GM18502 (cell line): ENCODE results near the gene NDUFS6.
"Not testable (repeated sequence)": the region's sequence is repeated elsewhere in the genome, so short reads cannot be mapped to it uniquely, and the experiment has no call there.

Experiments used
- ATAC-seq: cut with Tn5 transposase; IDR thresholded peaks from one replicate; pipeline ENCODE4 v1.9.1; 2021; ENCODE audit warnings: mild to moderate bottlenecking; ENCODE audit not compliant: unreplicated experiment, poor library complexity

The NDUFS6 gene

DNA sequence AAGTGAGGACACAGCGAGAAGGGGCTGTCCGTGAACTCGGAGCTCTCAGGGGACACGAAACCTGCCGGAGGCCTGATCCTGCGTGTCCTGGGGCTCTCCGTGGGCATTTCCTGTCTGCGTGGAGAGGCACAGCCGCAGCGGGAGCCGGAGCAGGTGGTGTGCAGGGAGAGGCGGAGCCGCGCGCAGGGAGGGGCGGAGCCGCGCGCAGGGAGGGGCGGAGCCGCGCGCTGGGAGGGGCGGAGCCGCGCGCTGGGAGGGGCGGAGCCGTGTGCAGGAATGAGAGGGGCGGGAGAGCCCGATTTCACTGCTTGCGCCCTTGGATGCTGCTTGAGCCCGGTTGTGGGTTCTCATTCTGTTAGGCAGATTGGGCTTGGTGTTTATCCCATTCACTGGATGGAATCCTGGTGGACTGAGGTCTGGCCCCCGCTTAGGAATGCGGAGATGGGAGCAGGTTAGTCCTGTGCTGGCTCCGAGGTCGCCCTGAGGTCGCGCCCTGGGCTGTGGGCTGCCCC is 26.7 kb downstream of the NDUFS6 start:
- no peak for ATAC-seq

DNA sequence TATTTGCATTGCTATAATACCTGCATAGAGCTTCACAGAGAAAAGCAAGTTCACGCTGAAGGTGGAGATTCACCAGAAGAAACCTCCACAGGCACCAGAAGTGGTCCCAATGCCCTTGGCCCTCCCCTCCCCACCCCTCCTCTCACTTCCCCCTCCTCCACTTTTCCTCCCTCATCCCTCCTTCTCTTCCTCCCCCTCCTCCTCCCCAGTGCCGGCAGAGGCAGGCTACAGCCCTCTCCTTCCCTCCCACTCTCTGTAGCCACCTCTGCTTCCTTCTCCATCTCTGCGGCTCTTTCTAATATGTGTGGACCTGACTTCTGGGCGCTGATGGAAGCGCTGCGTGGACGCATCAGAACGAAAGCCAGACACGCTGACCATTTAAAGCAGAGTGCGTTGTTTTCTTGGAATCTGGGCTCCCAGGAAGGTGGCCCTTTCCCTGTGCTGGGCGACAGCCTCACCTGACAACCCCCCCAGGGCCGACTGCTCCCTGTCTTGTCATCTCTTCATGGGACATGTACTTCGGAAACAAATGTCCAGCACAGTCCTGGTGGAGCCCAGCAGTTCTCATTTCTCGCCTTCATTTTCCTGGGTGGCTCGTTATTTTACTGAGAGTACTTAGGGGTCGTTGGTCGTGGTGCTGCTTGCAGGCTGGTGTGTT is 29.5 kb downstream of the NDUFS6 start:
- no peak for ATAC-seq

DNA sequence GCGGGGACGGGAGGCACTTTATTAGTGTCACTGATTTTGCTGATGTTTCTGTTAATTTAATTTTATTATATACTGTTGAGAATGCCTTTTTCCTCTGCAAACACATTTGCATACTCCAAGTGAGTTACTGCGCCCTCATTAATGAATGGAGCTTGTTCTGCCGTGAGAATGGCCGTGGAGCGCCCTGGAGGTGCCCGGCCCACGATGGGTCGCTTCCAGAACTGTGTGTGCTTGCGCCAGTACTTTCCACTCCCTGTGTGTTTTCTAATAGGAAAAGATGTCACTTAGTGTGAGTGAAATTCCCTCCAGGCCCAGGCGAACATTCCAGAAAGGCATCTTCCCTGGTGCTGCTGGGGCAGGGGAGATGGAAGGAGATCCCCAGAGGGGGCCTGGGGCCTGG is 30.1 kb downstream of the NDUFS6 start:
- ATAC-seq: no peak

DNA sequence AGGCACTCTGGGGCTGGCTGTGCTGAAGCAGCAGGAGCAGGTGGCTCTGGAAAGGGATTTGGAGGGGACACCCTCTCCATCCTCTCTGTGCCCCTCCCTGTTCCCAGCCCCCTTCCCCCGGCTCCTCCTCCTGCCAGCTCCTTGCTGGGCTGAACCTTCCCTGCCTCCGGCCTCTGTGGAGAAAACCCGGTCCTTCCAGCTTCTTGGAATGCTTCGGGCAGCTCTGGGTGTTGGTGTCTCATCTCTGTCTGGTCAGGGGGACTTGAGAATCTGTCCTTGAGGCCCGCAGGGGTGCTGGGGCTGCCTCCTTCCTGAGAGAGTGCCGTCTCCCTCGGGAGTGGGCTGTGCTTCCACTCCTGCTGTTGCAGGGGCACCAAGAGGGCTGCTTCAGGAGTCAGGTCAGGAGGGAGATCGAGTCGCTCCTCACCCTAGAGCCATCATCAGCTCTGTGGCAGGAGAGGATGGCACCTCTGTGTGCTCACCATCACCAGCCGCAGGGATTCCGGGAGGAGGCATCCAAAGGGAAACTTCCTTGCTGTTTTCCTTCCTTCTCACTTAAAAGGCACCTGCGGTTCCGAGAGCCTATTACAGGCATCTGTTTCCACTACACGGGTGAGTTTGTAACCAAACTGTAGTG is 30.6 kb downstream of the NDUFS6 start:
- no peak for ATAC-seq

DNA sequence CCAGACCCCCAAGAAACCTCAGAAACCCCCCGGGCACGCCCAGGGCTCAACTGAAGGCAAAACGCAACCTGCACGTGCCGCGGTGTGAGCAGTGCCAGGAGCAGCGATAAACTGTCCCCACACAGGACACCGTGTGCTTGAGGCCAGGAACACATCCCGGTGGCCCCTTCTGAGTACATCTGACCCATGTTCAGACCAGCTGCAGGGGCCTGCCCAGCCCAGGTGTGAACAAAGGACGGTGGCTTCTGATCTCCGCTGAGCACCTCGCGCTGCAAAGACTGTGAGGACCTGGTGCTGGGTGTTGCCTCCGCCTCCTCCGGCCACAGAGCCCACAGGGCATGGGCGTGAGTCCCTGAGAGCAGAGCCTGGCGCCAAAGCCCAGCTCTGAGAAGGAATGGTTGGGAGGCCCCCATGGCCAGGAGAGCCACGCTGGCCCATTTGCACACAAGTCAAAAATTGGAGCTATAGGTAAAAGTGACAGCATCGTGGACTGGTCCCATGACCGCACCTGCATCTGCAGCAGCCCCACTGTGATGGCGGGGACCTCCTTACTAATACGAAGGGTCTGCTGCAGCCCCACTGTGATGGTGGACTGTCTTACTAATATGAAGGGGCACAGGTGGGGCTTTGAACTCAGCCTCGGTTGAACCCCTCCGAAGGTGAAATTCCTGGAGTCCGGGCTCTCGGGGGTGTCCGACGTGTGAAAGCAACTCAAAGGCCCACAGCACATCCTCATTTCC is 31.5 kb downstream of the NDUFS6 start:
- ATAC-seq: no peak

DNA sequence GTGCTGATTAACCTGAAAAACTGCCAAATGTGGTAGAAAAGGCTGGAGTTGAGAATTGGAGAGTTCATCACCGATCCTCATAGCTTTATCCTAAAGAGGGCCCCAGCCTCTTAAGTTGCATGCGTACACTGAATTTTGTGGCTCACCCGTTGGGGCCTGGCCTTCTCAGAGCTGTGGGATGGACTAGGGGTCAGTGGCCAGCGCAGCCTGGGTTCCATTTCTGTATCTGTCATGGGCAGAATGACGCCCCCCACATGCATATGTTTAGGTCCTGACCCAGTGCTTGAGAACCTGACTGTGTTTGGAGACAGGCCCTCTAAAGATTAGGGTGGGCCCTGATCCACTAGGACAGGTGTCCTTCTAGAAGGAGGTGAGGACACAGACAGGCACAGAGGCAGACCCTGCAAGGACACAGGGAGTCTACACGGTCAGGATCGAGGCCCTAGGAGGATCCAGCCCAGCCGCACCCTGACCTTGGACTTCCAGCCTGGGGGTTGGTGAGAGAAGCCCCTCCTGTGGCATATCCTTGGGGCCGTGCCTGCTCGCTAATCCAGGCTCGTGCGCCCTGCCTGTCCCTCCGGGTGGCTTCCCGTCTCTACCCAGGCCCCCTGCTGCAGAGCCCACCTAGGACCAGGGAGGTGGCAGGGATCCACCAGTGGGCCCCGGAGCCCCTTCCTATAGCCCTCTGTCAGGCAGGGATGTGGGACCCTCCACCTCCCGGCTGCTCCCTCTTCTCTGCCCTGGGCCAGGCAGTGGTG is 32.2 kb downstream of the NDUFS6 start:
- ATAC-seq: no peak

DNA sequence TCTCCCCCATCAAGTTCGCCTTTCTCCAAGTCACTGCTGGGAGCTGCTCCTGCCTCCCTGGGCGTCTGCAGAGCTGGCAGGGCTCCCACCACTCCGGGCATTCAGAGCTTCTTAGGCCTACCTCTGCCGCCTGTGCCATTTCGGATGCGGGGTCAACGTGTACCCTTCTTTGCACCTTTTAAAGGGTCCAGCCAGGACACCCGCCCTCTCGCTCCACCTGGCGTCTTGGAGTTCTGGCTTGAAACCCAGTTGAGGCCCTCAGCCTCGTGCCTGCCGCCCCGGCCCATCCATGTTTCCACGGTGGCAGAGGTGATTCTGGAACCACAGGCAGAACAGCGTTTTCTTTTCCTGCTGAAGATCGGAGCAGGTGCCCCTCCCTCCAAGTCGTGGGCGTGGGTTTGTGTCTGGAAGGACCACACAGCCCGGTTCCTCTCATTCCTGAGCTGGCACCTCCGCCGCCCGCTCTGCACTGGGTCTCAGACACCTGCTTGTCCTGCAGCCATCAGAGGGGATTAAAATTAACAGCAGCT is 32.9 kb downstream of the NDUFS6 start:
- ATAC-seq: no peak

DNA sequence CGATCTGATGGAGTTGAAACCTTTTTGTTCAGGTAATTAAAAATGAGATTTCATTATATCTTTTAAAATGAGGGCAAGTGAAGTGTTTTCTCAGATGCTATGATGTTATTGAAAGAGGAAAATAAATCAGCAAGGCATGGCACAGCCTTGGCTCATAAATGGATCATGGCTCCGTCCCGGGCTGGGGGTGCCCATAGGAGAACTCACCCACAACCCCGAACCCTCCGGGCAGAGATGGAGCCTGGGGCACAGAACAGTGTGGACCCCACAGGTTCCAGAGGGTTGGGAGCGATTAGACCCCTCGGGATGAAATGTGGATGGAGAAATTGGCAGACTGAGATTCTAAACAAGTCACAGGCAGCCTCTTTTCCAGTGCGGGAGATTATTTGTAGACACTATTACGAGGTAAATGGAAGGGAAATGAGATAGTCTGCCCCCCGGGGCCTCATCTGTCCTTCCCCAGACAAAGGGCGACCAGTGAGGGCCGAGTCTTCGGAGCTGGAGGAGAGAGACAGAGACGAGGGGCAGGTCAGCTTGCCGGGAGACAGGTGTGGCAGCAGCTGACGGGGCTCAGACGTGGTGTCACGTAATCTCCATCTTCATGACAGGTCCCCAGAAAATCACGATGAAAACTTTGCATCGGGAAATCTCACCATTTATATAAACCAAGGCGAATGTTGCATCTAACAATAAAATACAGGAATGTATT is 33.7 kb downstream of the NDUFS6 start:
- ATAC-seq: no peak

DNA sequence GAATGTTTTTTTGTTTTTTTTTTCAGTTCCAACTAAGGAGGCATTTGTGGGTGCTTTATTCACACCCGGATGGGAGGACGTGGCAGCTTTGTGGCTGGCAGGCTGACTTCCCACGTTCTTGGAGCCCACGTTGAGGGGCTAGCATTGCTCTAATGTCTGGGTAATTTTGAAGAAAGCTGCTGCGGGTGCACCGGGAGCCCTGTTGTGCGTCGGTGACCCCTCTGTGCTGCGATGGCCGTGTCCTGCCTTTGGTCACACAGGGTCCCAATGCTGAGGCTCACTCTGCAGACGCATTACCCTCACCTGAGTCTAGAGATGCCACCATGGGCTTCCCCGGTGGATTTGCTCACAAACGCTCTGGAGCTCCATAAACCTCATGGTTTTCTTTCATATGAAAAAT is 34.2 kb downstream of the NDUFS6 start:
- no peak for ATAC-seq

DNA sequence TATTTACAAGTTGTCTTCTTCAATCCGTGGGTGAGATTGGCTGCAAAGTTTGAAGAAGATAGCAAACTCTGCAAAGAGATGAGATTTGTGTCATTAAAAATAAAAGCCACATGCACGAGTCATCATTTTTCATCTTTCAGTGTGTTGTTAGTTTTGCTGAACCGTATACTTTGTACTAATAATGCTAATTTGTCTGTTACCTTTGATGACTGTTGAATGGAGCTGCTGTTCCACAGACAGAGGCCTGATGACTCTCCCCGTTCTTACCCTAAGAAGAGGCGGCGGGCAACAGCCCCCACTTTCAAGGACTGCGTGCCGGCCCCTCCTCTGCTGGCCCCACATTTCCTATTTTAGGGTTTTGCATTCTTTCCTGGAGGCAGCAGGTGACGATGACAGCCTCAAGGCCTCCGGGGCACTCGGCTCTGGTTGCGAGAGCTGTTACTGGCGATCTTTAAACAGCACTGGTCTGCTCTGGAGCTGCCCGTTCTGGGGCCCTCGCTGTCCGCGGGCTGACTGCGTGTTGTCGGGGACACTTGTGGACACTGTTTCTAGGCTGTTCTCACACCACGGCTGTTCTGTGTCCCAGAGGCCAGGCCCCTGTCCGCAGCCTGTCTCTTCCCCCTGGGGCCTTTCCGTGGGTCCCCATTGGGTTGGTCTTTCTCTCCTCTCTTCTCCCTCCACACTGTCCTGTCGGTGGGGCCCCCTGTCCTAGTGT is 35.1 kb downstream of the NDUFS6 start:
- ATAC-seq: no peak

DNA sequence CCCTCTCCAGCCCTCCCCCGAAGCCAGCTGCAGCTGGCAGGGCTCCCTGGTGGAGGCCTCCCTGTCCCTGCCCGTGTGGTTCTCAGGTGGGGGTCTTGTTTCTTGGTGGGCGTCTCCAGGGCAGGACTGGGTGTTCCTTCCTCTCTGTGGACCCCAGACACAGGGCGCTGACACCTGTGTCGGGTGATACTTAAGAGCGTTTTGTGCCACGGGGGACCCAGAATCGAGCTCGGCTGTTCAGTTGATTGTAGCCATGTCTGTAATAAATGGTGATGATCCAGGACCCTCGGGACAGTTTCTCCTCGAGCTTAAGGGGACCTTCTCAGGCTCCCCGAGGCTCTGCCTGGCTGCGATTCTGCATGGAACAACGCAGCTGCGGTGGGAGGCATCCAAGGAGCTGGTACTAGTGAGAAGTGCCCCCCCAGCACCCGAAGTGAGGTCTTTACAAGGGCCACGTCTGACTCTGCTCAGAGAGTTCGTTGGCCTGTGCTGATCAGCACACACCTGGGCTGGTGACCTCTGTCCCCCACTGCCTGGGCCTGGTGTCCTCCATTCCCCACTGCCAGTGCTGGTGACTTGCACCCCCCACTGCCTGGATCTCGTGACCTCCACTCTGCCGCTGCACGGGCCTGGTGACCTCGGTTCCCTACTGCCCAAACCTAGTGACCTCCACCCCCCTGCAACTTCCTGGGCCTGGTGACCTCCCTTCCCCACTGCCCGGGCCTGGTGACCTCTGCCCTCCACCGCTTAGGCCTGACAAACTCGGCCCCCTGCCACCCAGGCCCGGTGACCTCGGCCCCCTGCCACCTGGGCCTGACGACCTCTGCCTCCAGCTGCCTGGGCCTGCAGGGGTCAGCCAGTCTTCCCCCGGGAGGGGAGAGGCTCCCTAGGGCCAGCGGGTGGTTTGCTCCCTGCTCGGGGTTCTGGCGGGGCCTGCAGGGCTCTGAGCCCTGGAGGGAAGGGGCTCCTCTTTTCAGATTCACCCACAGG is 36.0 kb downstream of the NDUFS6 start:
- ATAC-seq: no peak

DNA sequence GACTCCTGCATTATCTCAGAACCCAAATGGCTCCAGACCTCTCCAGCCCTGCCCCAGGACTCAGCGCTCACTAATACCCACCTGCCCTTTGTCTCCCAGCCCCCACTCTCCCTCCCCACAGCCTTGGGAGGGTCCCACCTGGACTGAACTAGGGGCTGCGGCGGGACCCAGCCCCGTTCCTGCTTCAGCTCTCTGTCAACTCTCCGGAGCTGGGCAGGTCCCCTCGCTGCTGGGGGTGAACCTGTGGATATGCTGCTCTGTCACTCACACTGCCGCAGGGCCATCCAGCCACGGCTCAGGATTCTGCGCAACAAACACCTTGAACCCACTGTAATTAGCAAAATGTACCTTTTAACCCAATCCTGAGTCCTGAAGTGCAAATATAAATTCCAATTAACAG is 36.8 kb downstream of the NDUFS6 start:
- no peak for ATAC-seq

DNA sequence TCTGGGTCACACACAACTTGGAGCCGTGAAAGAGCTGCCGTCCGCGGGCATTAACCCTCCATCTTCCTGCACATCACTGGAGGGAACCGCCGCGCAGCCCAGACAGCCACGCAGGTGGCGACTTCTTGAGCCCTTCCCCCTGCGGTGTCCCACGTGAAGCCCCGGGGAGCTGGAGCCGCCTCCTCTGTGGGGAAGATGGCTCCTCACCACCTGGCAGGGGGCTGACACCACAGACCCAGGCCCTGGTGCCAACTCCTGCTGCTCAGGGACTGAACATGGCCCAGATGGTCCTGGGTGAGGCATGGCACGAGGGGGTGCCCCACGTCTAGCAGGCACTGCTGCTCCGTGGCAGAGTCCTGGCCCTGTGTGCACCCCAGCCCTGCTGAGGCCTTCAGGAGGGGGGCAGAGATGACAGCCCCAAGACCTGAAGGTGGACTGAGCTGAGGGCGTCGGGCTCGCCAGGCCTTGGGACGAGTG is 38.9 kb downstream of the NDUFS6 start:
- no peak for ATAC-seq

DNA sequence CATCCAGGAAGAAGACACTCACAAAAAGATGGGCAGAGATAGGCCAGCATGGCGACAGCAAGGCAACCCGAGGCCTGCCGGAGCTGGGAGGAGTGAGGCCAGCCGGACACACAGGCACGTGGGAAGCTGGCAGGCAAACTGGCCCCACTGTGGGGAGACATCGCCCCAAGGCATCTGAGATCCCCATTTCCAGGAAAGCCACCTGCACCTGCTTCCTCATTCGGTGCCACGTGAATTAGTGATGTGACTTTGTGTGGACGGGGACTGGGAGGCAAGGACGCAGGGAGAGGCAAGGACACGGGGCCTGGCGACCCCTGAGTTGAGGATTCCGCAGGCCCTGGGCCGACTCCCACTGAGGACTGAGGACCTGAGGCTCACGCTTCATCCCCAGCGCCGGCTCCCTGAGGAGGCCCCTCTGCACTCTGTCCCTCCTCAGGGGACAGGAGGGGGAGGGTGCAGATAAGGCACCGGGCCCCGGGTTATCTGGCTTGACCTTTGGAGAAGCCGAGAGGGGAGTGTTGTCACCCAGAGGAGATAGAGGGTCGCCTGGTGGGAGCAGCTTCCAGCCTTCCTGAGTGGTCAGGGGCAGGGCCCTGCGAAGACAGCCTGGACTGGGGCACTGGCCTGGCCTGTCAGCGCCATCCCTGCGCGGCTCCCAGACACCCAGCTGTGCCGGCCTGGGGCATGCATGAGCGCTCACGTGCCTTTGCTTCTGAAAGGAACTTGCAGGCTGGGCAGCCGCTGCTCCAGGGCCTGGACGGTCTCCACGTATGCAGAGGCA is 39.7 kb downstream of the NDUFS6 start:
- no peak for ATAC-seq

DNA sequence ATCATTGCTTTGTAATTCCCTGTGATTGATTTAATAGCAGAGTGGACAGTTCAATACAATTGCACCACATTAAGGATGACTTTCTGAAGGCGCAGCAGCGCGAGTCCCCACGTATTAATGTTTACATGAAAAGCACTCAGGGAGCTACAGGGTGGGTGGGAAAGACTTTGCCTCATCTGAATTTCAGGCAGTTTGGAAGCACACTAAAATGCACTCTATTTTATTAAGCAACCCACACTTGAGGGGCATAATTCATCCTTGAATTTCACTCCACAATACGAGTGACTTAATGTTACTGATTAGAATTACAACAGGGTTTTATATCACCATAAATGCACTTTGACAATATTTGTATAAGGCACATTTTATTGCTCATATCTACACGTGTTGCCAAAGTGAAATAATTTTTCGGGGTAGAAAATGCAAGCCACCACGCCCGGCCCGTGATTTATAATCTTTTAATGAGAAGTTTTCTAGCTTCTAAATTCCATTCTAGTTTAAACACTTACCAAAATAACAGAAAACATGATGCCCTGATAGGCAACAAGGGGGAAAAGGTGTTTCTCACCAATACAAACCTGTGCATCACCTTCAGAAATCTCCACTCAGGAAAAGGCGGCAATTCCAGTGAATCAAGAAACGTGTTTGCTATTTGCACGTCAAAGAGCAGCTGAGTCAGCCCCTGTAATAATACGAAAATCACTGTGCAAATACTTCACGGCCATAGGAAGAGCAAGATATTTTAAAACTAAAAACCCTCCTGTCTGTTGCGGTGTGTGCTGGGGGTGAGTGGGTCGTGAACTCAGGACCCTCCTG is 41.0 kb downstream of the NDUFS6 start:
- ATAC-seq: no peak

DNA sequence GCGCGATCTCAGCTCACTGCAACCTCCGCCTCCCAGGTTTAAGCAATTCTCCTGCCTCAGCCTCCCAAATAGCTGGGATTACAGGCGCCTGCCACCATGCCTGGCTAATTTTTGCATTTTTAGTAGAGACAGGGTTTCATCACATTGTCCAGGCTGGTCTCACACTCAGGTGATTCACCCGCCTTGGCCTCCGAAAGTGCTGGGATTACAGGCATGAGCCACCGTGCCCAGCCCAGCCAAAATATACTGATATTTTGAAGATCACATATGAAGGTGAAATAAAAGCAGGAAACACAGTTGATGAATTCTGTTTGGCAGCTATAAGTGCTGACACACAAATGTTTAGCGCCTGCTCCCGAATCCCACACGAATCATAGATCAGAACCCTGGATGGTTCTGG is 42.6 kb downstream of the NDUFS6 start:
- not testable (repeated sequence) for ATAC-seq
